PFSK-1 (cell line): Measurements from ENCODE around the gene DIP2C.

Experiments used
- FOXP2 ChIP-seq: optimal IDR thresholded peaks from 2 replicates; pipeline ENCODE3; 2011; ENCODE audit warnings: borderline replicate concordance, control low read depth, inconsistent platforms; ENCODE audit not compliant: insufficient read depth; ENCODE audit errors: extremely low read length, extremely low read depth
- POLR2AphosphoS5 ChIP-seq: IDR thresholded peaks from 2 replicates; pipeline ENCODE4 v1.6.1; 2012; ENCODE audit warnings: low read depth, mild to moderate bottlenecking, control low read depth, low read length, moderate library complexity
- REST ChIP-seq, 2 experiments: IDR thresholded peaks; 2 replicates each; pipeline versions ENCODE4 v1.6.1 to v1.8.0; 2011 to 2012; ENCODE audit warnings: low read depth in 2 of 2, low read length in 2 of 2, control low read depth in 1 of 2, inconsistent platforms in 1 of 2, mild to moderate bottlenecking in 1 of 2, moderate library complexity in 1 of 2; ENCODE audit not compliant: insufficient read depth in 1 of 2
- SIN3A ChIP-seq: IDR thresholded peaks from 2 replicates; pipeline ENCODE4 v1.6.1; 2012; ENCODE audit warnings: mild to moderate bottlenecking, low read length, moderate library complexity, borderline replicate concordance; ENCODE audit not compliant: insufficient read depth
- TAF1 ChIP-seq: IDR thresholded peaks from 2 replicates; pipeline ENCODE4 v1.6.1; 2012; ENCODE audit warnings: low read length, control low read depth, borderline replicate concordance; ENCODE audit not compliant: insufficient read depth

Gene DIP2C

GRCh38 chr10:384538-385305 lies 304.7 kb downstream of the DIP2C start:
- TF ChIP-seq SIN3A, result no peak
- TF ChIP-seq REST (IDR thresholded peaks at IDR 0.05; ENCODE audit: insufficient read depth in 1 of 2, low read depth in 2 of 2, low read length in 2 of 2), result no peak
- no peak for TF ChIP-seq TAF1
- TF ChIP-seq FOXP2, result no peak
- no peak for TF ChIP-seq POLR2AphosphoS5

GRCh38 chr10:383519-383918 lies 305.9 kb downstream of the DIP2C start:
- TF ChIP-seq SIN3A, result no peak
- no peak for TF ChIP-seq REST (IDR thresholded peaks at IDR 0.05; ENCODE audit: insufficient read depth in 1 of 2, low read depth in 2 of 2, low read length in 2 of 2)
- no peak for TF ChIP-seq POLR2AphosphoS5
- no peak for TF ChIP-seq FOXP2
- TF ChIP-seq TAF1, result no peak

GRCh38 chr10:381805-382204 lies 307.7 kb downstream of the DIP2C start:
- TF ChIP-seq SIN3A (no peak), POLR2AphosphoS5 (no peak), TAF1 (no peak), FOXP2 (no peak), REST (IDR thresholded peaks at IDR 0.05; ENCODE audit: insufficient read depth in 1 of 2, low read depth in 2 of 2, low read length in 2 of 2) (no peak)

- TF ChIP-seq REST (IDR thresholded peaks at IDR 0.05; ENCODE audit: insufficient read depth in 1 of 2, low read depth in 2 of 2, low read length in 2 of 2) (no peak), POLR2AphosphoS5 (no peak), FOXP2 (no peak), SIN3A (no peak), TAF1 (no peak)
These were observed 308.1 kb downstream of the DIP2C start for GRCh38 chr10:381346-381745.
